Measurements from ENCODE around the gene ST6GALNAC5. TPM values are rescaled to one million over a fixed set of nuclear protein-coding genes. Genes with fewer than 3 reads are reported as not detected.

Gene ST6GALNAC5
- total and polyA plus RNA-seq, 3 experiments from 2014 or later = not detected

DNA sequence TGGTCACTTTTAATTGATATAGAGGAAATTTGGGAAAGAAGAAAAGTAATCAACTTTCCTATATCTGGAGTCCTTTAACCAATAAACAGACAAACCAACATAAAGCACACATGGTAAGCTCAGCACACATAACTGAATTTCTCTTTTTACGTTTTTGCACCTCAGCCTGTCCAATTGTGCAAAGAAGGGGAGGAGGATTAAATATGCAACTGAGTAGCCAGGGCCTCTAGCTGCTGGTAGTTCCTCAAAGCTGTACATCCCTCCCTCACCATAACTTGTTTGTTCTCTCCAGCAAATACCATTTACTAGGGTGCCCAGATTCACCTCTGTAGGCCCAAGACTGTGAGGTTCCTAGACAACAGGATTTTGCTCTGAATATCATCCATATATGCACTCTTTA is 25.4 kb downstream of the ST6GALNAC5 start:
- no peak overlapping the region for H3K27ac Mint-ChIP-seq
- H3K4me1 ChIP-seq (ENCODE audit: insufficient read depth, low read length) = no peaks in the 10 kb centered on the region
- H3K36me3 Mint-ChIP-seq = no peaks in the 10 kb centered on the region
- peaks cover 0 to 3% (median 0%) of the 10 kb centered on the region in 5 donors for H3K9me3 Mint-ChIP-seq
- DNase-seq = no peak
- H3K27me3 Mint-ChIP-seq = peaks cover 5 to 19% of the 10 kb centered on the region in 2 donors
- no peaks in the 10 kb centered on the region for H3K36me3 ChIP-seq (ENCODE audit: insufficient read depth, low read length)
- ChIA-PET CTCF (no interaction called here), POLR2A (no interaction called here)
- H3K9me3 ChIP-seq (ENCODE audit: low read length) = no peaks in the 10 kb centered on the region
- no peak overlapping the region for H3K4me3 Mint-ChIP-seq
- H3K27ac ChIP-seq (ENCODE audit: low read depth, low read length) = no peak overlapping the region
- no peaks in the 10 kb centered on the region for H3K27me3 ChIP-seq (ENCODE audit: insufficient read depth, low read length, poor library complexity, severe bottlenecking)
- no peaks in the 10 kb centered on the region for H3K4me1 Mint-ChIP-seq
- no peak overlapping the region for H3K4me3 ChIP-seq (ENCODE audit: low read length)

DNA sequence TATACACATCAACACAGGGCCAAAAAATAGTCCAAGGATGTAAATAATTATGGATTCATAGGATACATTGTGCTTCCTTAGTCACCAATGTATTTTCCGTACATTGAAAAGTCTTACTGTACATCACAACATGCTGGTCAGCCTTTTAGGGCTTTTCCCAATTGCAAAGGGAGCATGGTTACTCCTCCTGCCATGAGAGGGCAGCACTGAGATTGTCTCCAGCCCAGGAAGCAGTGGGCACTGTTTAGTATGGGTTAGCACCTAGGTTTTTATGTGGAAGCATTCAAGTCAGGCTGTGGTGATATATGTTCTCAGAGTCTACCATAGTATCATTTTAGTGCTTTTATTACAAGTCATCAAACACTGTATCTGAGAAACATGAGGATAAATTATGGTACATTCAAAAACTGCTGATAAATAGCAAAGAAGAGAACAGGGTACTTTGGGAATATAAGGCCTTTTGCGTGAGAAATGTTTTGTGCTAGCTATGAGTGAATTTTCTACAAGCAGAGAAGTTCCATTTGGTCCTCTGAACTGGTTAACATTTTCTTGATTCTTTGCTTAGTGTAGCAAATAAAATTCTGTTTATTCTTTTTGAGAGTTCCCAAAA is 34.0 kb downstream of the ST6GALNAC5 start:
- POLR2A ChIA-PET = no interaction called here

DNA sequence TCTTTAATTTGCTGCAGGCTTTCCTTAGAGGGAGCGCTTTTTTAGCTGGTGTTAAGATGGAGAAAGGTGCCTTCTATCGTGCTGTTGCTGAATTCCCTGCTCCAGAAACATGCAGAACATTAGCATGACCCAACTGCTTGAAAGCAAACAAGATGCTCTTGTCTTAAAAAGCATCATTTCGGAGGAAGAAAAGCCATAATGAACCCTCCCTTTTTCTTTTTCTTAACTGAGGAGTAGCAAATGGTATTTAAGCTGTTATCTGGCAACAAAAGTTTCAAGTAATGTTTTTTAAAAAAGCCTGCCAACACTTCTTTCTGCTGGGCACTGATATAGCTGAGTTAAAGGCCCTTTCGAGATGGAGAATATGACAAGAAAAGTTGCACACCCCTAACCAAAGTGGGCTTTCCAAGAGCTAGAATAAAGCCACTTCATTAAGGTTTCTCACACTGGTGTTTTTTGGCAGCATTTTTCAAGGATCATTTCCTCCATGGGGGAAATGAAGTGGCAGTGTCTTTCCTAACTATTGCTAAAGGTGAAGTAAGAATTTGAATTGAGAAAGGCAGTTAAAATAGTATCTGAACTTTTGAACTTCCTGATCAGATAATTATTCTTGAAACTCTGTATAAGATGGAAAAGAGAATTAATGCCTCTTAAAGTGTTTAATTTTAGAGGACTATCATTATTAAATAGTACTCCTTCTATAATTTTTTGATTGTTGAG is 38.8 kb downstream of the ST6GALNAC5 start:
- peaks cover 0 to 3% of the 10 kb centered on the region in 2 donors for H3K27me3 Mint-ChIP-seq
- no peaks in the 10 kb centered on the region for H3K4me1 ChIP-seq (ENCODE audit: insufficient read depth, low read length)
- no peak overlapping the region for H3K27ac ChIP-seq (ENCODE audit: low read depth, low read length)
- H3K27me3 ChIP-seq (ENCODE audit: insufficient read depth, low read length, poor library complexity, severe bottlenecking) = no peaks in the 10 kb centered on the region
- H3K36me3 ChIP-seq (ENCODE audit: insufficient read depth, low read length) = no peaks in the 10 kb centered on the region
- CTCF ChIA-PET = no interaction called here
- H3K9me3 ChIP-seq (ENCODE audit: low read length) = no peaks in the 10 kb centered on the region
- H3K4me3 Mint-ChIP-seq = no peak overlapping the region
- no peak for DNase-seq
- peaks cover 0 to 4% (median 0%) of the 10 kb centered on the region in 5 donors for H3K9me3 Mint-ChIP-seq
- no peaks in the 10 kb centered on the region for H3K36me3 Mint-ChIP-seq
- POLR2A ChIA-PET = no interaction called here
- no peak overlapping the region for H3K4me3 ChIP-seq (ENCODE audit: low read length)
- no peak overlapping the region for H3K27ac Mint-ChIP-seq
- no peaks in the 10 kb centered on the region for H3K4me1 Mint-ChIP-seq

More for the DNA sequence above, 34.0 kb downstream of the ST6GALNAC5 start:
- no peaks in the 10 kb centered on the region for H3K9me3 Mint-ChIP-seq
- Histone ChIP-seq H3K4me3 (ENCODE audit: low read length) (no peak overlapping the region), H3K9me3 (ENCODE audit: low read length) (no peaks in the 10 kb centered on the region), H3K4me1 (ENCODE audit: insufficient read depth, low read length) (no peaks in the 10 kb centered on the region), H3K27me3 (ENCODE audit: insufficient read depth, low read length, poor library complexity, severe bottlenecking) (no peaks in the 10 kb centered on the region), H3K36me3 (ENCODE audit: insufficient read depth, low read length) (no peaks in the 10 kb centered on the region), H3K27ac (ENCODE audit: low read depth, low read length) (no peak overlapping the region)
- peak in 2 of 5 donors; percentile 7 to 15 for DNase-seq
- H3K36me3 Mint-ChIP-seq = no peaks in the 10 kb centered on the region
- no peak overlapping the region for H3K27ac Mint-ChIP-seq
- no peaks in the 10 kb centered on the region for H3K4me1 Mint-ChIP-seq
- CTCF ChIA-PET = no interaction called here
- no peak overlapping the region for H3K4me3 Mint-ChIP-seq
- peaks cover 4 to 8% of the 10 kb centered on the region in 2 donors for H3K27me3 Mint-ChIP-seq

DNA sequence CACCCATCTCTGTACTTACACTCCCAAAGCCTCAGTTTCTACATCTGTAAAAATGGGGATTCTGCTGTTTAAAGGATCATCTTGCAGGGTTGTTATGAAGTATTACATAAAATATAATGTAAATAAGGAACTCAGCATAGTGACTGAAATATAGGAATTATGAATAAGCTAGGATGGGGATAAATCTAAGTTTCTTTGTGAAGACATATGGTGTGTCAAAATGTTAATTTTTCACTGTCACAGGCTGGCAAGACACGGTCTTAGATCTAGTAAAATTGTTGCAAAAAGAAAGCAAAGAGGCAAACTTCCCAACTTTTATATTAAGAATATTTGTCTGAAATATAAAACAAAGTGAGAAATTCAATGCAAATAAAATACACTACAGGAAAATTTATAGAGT is 42.0 kb downstream of the ST6GALNAC5 start:
- no peak overlapping the region for H3K4me3 ChIP-seq (ENCODE audit: low read length)
- H3K27me3 ChIP-seq (ENCODE audit: insufficient read depth, low read length, poor library complexity, severe bottlenecking) = no peaks in the 10 kb centered on the region
- no peaks in the 10 kb centered on the region for H3K9me3 ChIP-seq (ENCODE audit: low read length)
- H3K4me1 Mint-ChIP-seq = no peaks in the 10 kb centered on the region
- H3K36me3 ChIP-seq (ENCODE audit: insufficient read depth, low read length) = no peaks in the 10 kb centered on the region
- DNase-seq = no peak
- H3K36me3 Mint-ChIP-seq = no peaks in the 10 kb centered on the region
- ChIA-PET POLR2A (no interaction called here), CTCF (no interaction called here)
- no peak overlapping the region for H3K27ac Mint-ChIP-seq
- peaks cover 5 to 7% of the 10 kb centered on the region in 2 donors for H3K27me3 Mint-ChIP-seq
- no peak overlapping the region for H3K4me3 Mint-ChIP-seq
- peaks cover 0 to 4% (median 0%) of the 10 kb centered on the region in 5 donors for H3K9me3 Mint-ChIP-seq
- no peaks in the 10 kb centered on the region for H3K4me1 ChIP-seq (ENCODE audit: insufficient read depth, low read length)
- no peak overlapping the region for H3K27ac ChIP-seq (ENCODE audit: low read depth, low read length)

DNA sequence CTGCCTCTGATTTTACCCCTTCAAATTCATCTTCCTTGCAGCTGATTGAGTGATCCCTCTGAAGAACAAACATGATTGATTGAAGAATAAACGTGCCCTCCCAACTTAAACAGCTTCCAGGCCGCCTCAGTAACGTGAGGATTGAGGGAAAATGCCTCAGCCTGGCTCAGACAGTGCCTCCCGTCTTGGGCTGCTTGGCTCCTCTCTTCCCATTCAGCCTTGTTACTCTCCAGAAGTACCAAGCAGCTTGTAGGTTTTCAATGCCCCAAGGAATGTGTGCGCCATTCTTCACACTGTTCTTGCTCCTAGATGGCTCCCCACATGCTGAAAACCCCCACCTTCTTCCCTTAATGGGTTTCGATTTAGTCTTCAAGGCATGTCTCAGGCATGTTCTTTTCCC is 51.8 kb downstream of the ST6GALNAC5 start:
- POLR2A ChIA-PET = no interaction called here
- CTCF ChIA-PET = no interaction called here
- DNase-seq = no peak

DNA sequence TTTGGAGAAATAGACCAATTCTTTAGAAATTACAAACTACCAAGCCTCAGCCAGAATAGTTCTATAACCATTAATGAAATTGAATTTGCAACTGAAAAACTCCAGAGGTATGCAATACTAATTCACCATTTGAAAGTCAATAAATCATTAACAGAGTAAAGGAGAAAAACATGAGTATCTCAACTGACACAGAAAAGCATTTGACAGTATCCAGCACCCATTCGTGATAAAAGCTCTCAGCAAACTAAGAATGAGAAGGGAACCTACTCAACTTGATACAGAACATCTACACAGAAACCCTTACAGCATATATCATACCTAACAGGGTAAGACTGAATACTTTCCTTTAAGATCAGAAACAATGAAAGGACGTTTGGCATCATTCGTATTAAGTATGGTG is 54.3 kb downstream of the ST6GALNAC5 start:
- Mint-ChIP-seq H3K27ac (no peak overlapping the region), H3K4me3 (no peak overlapping the region), H3K27me3 (peaks cover 5 to 17% of the 10 kb centered on the region in 2 donors), H3K9me3 (no peaks in the 10 kb centered on the region), H3K4me1 (no peaks in the 10 kb centered on the region), H3K36me3 (no peaks in the 10 kb centered on the region)
- ChIA-PET CTCF (no interaction called here), POLR2A (no interaction called here)
- no peaks in the 10 kb centered on the region for H3K9me3 ChIP-seq (ENCODE audit: low read length)
- H3K36me3 ChIP-seq (ENCODE audit: insufficient read depth, low read length) = no peaks in the 10 kb centered on the region
- no peak for DNase-seq
- H3K27me3 ChIP-seq (ENCODE audit: insufficient read depth, low read length, poor library complexity, severe bottlenecking) = no peaks in the 10 kb centered on the region
- H3K27ac ChIP-seq (ENCODE audit: low read depth, low read length) = no peak overlapping the region
- H3K4me1 ChIP-seq (ENCODE audit: insufficient read depth, low read length) = no peaks in the 10 kb centered on the region
- no peak overlapping the region for H3K4me3 ChIP-seq (ENCODE audit: low read length)

More for the DNA sequence above, 51.8 kb downstream of the ST6GALNAC5 start:
- no peaks in the 10 kb centered on the region for H3K4me1 Mint-ChIP-seq
- H3K36me3 ChIP-seq (ENCODE audit: insufficient read depth, low read length) = no peaks in the 10 kb centered on the region
- H3K4me3 ChIP-seq (ENCODE audit: low read length) = no peak overlapping the region
- H3K4me3 Mint-ChIP-seq = no peak overlapping the region
- H3K9me3 Mint-ChIP-seq = peaks cover 0 to 4% (median 0%) of the 10 kb centered on the region in 5 donors
- no peaks in the 10 kb centered on the region for H3K36me3 Mint-ChIP-seq
- H3K27ac Mint-ChIP-seq = no peak overlapping the region
- H3K27me3 ChIP-seq (ENCODE audit: insufficient read depth, low read length, poor library complexity, severe bottlenecking) = no peaks in the 10 kb centered on the region
- peaks cover 8 to 17% of the 10 kb centered on the region in 2 donors for H3K27me3 Mint-ChIP-seq
- no peaks in the 10 kb centered on the region for H3K9me3 ChIP-seq (ENCODE audit: low read length)
- H3K4me1 ChIP-seq (ENCODE audit: insufficient read depth, low read length) = no peaks in the 10 kb centered on the region
- no peak overlapping the region for H3K27ac ChIP-seq (ENCODE audit: low read depth, low read length)

DNA sequence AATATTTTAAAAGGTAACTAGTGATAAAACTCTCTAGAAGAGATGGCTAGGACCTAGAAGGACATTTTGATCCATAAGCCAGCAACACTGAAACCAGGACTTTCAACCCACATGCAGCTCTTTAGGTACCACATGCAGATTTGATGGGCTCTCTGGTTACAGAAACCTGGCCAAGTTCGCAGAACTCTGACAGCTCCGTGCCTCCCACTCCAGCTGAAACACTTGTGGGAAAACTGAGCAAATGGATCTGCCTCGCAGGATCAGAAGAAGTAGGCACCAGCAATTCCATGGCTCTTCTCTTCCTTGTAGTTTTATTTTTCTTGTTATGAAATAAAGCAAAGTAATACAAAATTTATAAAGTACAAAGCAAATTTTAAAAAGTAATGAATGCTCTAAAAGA is 58.5 kb downstream of the ST6GALNAC5 start:
- H3K27me3 ChIP-seq (ENCODE audit: insufficient read depth, low read length, poor library complexity, severe bottlenecking) = no peaks in the 10 kb centered on the region
- CTCF ChIA-PET = no interaction called here

DNA sequence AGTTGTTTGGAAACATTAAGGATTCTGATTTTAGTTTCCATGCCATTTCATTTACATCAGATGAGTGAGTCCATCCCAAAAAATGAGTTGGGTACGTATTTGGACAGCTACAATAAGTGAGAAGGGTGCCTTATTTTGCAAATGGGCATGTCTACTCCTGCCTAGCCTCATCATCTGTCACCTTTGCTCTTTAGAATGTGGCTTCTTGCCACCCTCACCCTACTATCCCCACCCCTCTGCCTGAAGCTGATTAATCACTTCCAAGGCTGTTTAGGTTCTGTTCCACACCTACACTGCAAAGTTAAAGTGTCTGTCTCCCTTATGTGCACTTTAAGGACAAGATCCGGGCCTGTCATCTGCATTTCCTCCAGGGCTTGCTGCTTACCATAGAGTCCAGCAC is 61.2 kb downstream of the ST6GALNAC5 start:
- no peaks in the 10 kb centered on the region for H3K4me1 Mint-ChIP-seq
- CTCF ChIA-PET = no interaction called here
- no peaks in the 10 kb centered on the region for H3K27me3 ChIP-seq (ENCODE audit: insufficient read depth, low read length, poor library complexity, severe bottlenecking)
- no peak overlapping the region for H3K27ac ChIP-seq (ENCODE audit: low read depth, low read length)
- no peaks in the 10 kb centered on the region for H3K9me3 ChIP-seq (ENCODE audit: low read length)
- peak overlapping the region in 1 of 8 donors; percentile 64 for H3K27ac Mint-ChIP-seq
- no peaks in the 10 kb centered on the region for H3K36me3 ChIP-seq (ENCODE audit: insufficient read depth, low read length)
- no peaks in the 10 kb centered on the region for H3K4me1 ChIP-seq (ENCODE audit: insufficient read depth, low read length)
- no peak overlapping the region for H3K4me3 Mint-ChIP-seq
- no peak overlapping the region for H3K4me3 ChIP-seq (ENCODE audit: low read length)
- H3K36me3 Mint-ChIP-seq = no peaks in the 10 kb centered on the region
- POLR2A ChIA-PET = no interaction called here
- H3K9me3 Mint-ChIP-seq = peaks cover 2 to 10% (median 7%) of the 10 kb centered on the region in 5 donors
- H3K27me3 Mint-ChIP-seq = peaks cover 2 to 24% of the 10 kb centered on the region in 2 donors
- DNase-seq = no peak

More for the DNA sequence above, 58.5 kb downstream of the ST6GALNAC5 start:
- Histone ChIP-seq H3K27ac (ENCODE audit: low read depth, low read length) (no peak overlapping the region), H3K4me3 (ENCODE audit: low read length) (no peak overlapping the region), H3K4me1 (ENCODE audit: insufficient read depth, low read length) (no peaks in the 10 kb centered on the region), H3K9me3 (ENCODE audit: low read length) (no peaks in the 10 kb centered on the region), H3K36me3 (ENCODE audit: insufficient read depth, low read length) (no peaks in the 10 kb centered on the region)
- no peak overlapping the region for H3K27ac Mint-ChIP-seq
- no peaks in the 10 kb centered on the region for H3K36me3 Mint-ChIP-seq
- POLR2A ChIA-PET = no interaction called here
- DNase-seq = no peak
- no peak overlapping the region for H3K4me3 Mint-ChIP-seq
- H3K9me3 Mint-ChIP-seq = peaks cover 0 to 6% (median 1%) of the 10 kb centered on the region in 5 donors
- no peaks in the 10 kb centered on the region for H3K4me1 Mint-ChIP-seq
- peaks cover 0 to 19% of the 10 kb centered on the region in 2 donors for H3K27me3 Mint-ChIP-seq
